GM18498 (cell line): ENCODE results near the gene REEP1.

Experiments used
- ATAC-seq: cut with Tn5 transposase; IDR thresholded peaks from one replicate; pipeline ENCODE4 v1.9.1; 2021; ENCODE audit warnings: mild to moderate bottlenecking, moderate library complexity; ENCODE audit not compliant: unreplicated experiment

Gene REEP1

DNA sequence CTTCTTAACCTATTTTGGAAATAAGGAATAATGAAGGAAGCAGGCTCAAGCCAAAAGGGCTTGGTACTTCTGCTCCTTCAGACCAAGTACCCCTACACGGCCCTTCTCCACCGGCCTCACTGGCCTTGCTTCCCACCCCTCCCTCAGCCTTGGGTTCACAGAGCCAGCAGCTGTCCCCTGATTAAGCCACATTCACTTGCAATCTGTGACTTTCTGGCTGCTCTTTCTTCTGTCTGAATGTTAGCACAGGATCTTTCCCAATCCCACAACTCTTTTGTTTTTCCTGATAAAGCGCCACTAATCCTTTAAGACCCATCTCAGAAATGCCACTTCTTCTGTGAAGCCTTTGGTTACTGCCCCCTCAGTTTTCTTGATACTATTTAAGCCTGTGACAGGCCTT is 52.4 kb downstream of the REEP1 start:
- ATAC-seq, result no peak

DNA sequence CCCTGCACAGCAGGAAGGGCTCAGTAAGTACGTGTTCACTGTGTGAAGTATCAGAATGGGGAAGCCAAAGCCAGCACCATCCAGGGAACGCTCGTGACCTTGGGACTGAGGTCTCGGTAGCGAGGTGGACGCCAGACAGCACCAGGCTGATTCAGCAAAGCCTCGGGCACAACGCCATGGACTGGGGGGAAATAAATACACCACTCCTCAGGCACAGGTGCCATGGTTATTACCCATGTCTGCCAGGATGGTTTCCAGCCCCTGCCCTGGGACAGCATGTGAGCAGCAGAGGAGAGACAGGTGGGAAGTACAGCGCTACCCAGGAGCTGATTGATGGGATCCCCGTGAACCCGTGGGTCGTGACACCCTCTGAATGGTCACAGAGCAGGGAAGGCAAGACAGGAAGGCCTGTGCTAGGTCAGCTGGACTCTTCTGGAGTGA is 53.0 kb downstream of the REEP1 start:
- no peak for ATAC-seq

DNA sequence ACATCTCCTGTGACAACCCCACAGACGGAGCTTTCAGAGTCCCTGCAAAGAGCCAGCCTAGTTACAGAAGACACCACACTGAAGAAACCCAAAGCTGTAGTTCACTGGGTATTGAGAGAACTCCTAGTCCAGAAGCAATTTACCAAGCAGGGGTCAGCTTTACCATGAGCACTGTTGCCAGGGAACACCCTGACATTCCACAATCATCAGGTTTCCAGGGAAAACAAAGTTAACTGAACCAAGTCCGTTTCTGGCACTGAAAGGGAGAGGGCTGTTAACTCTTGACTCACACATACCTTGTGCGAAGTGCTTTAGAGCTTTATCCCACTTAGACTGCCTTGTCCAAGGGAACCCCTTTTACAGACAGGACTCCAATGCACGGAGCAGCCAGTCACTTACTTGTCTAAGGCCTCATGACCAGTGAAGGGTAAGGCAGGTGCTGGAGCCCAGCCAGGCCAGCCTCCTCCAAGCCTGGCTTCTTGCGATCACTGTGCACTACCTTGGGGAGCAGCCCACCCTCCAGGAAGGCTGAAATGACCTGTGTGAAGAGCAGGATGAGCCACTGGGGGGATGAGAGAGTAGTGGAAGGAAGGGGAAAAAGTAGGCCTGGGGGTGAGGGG is 53.9 kb downstream of the REEP1 start:
- no peak for ATAC-seq

DNA sequence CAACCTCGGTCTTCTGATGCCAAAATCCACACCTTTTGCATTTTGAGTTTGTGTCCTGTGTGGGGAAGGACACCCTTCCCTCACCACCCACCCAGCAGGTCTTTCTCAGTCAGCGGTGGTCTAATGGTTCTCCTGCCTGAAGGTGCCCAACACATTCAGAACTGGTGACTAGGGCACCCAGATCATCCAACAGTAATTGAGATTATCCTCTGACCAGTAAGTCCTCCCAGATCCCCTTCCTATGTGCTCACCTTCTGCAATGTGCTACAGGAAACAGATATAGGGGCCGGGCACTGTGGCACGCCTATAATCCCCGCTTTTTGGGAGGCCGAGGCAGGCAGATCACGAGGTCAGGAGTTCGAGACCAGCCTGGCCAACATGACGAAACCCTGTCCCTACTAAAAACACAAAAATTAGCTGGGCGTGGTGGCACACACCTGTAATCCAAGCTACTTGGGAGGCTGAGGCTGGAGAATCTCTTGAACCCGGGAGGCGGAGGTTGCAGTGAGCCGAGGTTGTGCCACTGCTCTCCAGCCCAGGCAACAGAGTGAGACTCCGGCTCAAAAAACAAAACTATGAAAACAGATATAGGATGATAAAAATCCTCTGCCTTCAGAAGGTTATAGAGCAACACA is 56.2 kb downstream of the REEP1 start:
- ATAC-seq, result no peak

DNA sequence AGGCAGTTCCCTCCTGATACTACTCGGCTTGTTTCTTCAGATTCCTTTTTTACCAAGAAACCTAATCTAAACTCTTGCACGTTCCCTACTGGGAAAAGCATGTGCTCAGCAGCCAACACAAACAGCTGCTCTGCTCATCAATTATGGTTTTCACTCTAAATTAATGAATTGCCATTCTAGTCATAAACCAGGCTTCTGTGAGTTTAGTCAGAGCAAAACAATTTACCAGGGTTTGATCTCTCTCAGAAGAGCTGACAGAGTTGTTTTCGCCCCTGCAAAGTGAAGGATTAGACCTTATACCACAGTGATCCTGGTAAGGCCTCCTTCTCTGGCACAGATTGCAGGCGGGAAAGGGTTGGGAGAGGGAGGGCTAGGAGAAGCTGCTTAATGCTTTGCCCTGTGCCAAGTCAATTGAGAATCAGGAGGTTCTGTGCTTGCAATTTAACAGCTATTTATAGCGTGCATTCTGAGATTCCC is 57.2 kb downstream of the REEP1 start:
- ATAC-seq, result no peak

DNA sequence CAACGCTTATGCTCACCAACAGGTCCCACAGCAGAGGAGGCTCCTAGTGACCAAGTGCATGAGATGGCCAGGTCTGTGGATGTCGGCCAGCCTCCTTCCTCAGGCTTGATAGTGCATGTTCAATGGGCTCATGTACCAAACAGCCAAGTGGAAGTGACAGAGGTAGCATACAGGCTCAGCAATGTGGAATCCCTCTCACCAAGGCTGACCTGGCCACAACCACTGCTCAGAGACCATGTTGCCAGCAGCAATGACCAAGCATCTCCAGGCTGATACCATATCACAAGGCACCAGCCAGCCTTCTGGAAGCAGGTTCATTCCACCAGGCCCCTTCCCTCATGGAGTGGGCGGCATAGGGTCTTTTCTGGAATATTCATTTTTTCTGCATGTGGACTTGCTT is 61.5 kb downstream of the REEP1 start:
- ATAC-seq, result no peak

DNA sequence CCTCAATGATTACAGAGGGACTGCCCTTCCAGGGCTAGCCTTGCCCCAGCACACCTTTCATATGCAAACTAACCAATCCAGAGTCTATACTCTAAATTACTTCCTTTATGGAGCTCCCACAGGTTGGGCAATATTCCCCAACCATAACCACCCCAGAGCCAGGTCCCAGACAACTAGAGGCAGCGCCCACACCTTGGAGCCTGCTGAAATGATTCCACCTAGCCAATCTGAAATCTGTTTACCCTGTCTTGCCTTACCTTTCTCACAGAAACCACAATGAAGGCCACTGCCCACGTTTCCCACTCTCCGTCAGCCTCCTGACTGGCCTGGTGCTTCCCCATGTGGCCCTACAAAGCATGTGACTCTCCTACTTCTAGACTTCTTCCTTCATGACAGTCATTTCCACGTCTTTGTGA is 62.0 kb downstream of the REEP1 start:
- no peak for ATAC-seq

DNA sequence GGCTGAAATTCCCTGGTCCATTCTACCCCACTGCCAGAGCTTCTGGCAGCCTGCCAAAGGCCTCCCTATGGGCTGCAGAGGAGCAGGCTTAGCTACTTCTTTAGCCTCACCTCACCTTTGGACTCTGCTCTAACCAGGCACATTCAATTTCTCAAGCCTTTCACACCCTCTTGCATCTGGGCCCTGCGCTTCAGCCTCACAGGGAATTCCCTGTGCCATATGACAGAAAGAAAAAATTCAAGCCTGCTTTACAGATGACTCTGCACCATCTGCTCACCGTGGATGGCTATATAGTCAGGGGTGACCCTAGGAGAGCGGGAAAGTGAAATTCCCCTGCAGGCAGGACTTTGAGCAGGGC is 62.5 kb downstream of the REEP1 start:
- ATAC-seq, result peak; percentile 46

DNA sequence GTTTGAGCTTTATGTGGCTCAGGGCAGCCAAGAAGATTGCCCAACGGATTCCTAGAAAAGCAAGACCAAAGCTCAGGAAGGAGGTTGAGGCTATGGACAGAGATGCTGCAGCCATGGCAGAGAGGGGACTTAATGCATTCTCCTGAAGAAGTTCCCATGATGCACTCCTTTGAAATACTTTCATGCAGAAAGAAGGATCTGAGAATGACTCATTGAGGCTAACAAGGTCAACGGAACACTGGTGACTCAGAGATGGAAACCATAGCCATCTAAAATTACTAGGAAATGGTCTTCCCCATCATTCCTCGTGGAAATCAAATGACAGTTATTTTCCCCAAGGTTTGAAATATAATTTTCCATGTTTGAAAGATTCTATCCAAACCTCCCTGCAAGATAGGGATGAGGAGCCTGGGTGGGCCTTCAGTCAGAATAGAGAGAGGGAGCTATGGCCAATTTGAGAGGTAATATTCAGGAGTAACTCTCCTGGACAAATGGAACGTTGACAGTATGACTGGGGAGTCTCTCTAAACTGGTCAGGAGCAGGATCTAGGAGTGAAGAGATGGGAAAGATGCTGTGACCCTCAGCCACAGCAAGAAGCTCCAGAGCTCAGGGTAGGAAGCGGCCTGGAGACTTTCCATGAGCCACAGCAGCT is 63.0 kb downstream of the REEP1 start:
- ATAC-seq, result peak; percentile 48

DNA sequence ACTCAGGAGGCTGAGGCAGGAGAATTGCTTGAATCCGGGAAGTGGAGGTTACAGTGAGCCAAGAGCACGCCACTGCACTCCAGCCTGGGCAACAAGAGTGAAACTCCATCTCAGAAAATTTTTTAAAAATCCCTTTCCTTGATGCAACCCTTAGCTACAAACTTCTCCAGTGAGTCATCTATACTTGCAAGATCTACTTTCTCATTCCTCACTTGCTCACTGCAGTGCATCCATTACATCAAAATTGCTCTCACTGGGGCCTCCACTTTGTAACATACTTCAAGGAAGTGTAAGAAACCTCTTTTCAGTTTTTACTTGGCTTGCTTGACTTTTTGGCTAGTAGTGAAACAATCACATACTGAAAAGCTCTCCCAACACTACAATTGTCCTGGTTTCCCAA is 65.3 kb downstream of the REEP1 start:
- no peak for ATAC-seq

DNA sequence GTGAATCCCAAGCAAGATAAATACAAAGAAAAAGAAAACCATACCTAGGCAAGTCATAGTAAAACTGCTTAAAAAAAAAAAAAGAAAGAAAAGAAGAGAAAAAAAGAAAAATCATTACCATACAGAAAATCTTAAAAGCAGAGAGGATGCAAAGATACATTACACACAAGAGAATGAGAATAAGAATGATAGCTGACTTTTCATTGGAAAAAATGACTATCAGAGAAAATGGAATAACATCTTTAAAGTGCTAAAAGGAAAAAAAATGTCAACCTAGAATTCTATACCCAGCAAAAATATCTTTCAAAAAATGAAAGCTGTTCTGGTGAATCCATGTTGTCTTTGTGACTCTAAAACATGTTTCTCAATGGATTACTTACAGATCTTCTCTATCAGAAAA is 66.2 kb downstream of the REEP1 start:
- no peak for ATAC-seq

DNA sequence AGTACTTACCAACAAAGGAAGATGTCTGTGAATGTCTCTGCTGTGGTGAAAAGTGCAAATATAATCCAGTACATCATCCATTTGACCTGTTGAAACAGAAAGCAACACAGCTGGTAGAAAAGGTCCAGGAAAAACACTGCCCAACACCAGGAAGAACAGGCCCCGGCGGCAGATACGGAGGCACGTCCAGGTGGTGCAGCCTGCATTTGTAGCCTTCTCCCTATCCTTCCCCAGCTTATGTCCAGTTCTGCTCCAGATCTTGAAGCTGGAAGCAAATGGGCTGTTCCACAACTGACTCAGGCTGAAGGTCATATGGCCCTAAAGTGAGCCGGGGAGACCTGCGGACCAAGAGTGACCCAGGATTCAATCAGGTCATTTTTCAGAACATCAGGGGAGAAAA is 73.5 kb downstream of the REEP1 start:
- no peak for ATAC-seq

DNA sequence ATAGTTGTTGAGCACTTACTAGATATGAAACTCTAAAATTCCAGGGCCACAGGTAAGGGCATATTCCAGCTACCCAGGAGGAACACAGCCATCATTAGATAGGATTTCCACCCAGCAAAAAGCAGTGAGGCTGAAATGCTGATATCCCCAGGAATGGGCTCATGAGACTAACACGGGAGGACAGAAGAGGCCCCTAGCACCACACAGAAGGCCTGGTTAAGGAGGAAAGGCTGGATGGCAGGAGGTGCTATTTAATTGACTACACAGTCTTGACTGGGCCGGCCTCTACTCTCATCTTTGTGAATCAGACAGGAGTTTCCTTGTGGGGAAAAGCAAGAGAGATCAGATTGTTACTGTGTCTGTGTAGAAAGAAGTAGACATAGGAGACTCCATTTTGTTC is 76.4 kb downstream of the REEP1 start:
- ATAC-seq, result no peak

DNA sequence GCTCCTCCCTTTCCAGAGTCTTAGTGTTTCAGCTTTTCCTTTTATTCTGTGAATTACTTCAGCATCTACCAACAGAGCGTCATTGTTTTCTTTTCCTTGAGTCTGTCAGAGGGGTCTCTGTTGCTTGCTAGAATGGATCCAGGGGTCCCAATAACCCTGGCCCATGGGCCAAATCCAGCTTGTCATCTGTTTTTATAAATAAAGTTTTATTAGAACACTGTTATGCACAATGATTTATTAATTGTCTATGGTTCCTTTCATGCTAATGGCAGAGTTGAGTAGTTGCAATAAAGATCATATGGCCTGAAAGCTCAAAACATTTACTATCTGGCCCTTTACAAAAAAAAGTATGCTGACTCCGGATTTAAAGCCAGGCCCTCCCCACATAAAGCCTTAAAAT is 79.3 kb downstream of the REEP1 start:
- no peak for ATAC-seq

DNA sequence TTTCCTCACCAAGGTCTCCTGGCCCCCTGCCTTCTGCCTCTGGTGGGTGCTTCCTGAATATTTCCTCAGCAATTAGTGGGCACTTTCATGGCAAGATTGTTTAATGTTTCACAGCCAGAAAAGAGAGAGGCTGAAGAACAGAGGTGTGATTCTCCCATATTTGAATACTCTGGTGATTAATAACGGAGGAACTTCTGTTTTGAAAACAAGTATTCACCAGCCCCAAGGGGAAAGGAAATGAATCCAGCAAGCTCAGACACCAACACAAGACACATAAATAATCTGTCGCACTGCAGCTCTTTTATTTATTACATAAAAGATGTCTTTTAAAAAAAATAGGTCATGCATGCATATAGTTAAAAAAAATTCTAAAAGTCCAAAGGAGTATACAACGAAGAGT is 80.4 kb downstream of the REEP1 start:
- ATAC-seq, result no peak

DNA sequence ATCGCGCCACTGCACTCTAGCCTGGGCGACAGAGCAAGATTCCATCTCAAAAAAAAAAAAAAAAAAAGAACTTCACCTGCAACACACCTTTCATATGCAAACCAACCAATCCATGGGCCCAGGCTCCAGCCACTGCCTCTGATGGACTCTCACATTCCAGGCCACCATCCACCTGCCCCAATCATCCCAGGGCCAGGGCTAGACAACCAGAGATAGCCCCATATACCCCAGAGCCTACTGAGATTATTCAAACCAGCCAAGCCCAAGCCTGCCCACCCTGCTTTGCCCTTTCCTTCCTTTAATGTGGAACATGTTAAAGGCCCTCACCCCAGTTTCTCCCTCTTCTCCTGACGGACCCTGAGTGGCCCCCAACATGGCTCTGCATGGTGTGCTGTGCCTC is 81.1 kb downstream of the REEP1 start:
- ATAC-seq, result no peak

DNA sequence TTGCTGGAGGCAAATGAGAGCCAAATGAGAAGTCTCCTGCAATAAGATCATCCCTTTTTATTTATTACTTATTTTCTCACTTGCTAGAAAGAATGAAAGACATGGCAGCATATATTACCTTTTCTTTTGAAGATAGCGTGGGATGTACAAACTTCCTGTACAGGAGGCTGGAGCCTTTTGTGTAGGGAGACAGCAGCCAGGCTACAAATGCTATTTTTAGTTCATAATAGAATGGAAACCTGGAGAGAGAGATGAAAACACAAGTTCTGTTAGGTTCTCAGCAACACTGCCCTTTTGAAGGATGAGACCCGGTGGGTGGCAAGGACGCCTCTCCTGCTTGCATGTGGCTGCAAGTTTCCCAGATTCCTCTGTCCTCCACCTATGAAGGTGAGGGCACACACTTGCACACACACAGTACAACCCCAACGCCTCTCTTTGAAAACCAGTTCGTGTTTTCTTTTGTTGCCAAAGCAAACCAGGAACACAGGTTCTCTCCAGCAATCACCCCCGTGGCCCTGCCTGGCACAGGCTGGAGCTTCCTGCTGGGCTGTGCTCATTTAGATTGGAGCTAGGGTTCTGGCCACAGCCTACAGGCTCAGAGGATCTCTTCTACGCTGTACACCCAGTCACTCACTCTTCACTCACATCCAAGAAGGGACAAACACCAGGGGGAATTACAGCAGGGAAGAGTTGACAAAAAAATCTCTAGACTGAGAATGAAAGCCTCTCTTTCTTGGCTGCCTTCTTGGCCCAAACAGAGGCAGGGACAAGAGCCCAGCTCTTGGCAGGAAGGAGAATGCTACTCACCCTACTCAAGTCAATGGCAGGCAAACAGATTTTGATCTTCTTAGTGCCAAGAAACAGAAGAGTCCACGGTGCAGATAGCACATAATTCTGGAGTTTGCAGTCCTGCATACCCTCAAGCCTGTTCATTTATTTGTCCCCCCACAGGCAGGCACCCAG is 82.6 kb downstream of the REEP1 start:
- no peak for ATAC-seq

DNA sequence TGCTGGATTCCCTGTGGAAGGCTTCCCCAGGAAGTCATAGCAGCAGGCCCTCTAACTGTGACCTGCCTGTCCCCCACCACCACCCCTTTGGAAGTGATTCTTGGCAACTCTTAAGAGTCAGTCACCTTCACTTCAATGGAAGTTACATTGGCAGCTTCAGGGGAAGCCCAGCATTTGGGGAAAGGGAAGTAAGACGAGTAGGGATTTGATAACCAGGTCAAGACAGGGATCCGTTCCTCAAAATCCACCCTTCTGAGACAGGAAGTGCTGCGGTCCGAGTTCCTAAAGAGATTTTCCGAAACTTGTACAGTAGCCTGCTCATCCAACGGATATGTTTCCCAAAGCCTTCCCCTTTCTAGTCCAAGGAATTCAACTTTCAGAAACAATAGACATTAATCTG is 84.0 kb downstream of the REEP1 start:
- ATAC-seq, result no peak

DNA sequence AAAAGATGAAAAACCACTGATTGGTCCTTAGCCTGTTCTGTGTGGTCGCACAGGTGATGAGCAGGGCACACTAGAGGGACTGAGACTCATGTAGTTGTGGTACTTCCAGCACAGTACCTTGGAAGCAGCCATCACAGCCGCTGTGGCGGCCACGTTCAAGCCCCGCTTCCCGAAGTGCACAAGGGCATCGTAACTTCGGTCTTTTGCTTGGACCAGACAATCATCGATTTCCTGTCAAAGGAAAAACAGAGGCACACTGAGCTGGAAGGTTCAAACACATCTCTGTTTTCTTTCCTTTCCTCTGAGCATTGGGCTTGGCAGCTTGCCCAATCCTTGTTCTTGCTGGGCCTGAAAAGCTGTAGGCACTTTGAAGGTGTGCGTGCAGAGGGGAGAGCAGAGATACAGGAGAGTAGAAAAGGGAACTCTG is 85.6 kb downstream of the REEP1 start:
- ATAC-seq, result no peak

DNA sequence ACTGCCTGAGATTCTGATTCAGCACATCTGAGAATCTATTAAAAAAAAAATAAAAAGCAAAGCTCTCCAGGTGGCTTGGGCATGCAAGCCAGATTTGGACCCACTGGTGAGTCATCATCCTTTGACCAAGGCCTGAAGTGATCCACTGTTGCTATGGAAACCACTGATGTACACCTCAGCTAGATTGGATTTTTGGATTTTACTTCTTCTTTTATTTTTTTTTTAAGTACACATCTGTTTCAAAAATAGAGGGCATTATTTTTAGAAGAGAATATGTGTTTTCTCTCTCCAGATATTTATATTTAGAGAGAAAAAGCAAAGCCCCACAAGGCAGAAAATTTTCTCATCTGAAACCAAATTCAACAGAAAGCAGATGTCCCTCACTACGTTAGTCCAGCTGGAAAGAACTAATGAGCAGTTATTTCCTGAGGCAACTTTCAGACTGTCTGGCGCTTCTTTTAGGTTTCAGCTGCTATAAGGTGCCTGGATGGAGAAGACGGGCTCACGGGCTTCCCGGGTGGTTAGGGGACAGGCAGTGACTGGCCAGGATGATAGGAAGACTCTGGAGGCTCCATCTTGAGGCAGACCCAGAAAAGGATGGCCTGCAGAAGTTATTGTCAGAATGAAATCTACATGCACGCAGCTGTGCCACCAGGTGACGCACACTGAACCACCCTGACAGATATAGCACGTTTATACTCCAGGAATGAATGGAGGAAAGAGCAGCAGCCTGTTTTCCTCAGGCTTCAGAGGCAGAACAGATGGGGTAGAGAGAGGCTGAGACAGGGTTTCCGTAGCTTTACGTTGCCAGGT is 87.6 kb downstream of the REEP1 start:
- ATAC-seq, result peak; percentile 72
